Body of pancreas (tissue), 4 donors: Measurements from ENCODE around the gene EYA2.

Experiments used
- POLR2A ChIP-seq, 3 donors: fragments of 450-650 bp; IDR thresholded peaks; one replicate each; pipeline ENCODE4 v1.6.1; 2016; ENCODE audit warnings: antibody characterized with exemption in 3 of 3, mild to moderate bottlenecking in 2 of 3
- TF ChIP-seq, protein P1 (sequence below), 7 experiments: fragments of 450-650 bp in 4 of 7; fragments of 200-600 bp in 3 of 7; sonication (generic) in 3 of 7; IDR thresholded peaks; one replicate each; pipeline ENCODE4 v1.5.1; 2016 to 2019; ENCODE audit warnings: antibody characterized with exemption in 7 of 7

DNA sequence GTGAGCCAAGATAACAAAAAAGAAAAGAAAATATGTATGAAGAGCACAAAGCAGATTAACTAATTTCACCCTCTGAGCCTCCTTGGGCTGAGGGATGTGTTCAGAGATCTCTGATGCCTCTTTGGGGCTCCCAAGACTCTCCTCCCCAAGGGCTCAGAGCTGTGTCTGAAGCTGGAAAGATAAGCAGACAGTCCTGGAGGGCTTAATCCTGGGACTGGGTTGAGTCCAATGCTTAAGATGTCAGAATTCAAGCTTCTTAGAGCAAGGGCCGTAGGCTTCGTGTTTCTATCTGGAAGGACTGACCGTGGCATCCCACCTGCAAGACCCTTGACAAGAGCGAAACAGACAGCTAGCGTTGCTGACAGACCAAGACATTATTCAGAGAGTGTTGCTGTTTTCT is 232.9 kb downstream of the EYA2 start:
- TF ChIP-seq, protein P1, sequence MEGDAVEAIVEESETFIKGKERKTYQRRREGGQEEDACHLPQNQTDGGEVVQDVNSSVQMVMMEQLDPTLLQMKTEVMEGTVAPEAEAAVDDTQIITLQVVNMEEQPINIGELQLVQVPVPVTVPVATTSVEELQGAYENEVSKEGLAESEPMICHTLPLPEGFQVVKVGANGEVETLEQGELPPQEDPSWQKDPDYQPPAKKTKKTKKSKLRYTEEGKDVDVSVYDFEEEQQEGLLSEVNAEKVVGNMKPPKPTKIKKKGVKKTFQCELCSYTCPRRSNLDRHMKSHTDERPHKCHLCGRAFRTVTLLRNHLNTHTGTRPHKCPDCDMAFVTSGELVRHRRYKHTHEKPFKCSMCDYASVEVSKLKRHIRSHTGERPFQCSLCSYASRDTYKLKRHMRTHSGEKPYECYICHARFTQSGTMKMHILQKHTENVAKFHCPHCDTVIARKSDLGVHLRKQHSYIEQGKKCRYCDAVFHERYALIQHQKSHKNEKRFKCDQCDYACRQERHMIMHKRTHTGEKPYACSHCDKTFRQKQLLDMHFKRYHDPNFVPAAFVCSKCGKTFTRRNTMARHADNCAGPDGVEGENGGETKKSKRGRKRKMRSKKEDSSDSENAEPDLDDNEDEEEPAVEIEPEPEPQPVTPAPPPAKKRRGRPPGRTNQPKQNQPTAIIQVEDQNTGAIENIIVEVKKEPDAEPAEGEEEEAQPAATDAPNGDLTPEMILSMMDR (IDR thresholded peaks at IDR 0.05): no peak
- no peak for TF ChIP-seq POLR2A (IDR thresholded peaks at IDR 0.05)
